SIG-M5 (cell line): ENCODE data around the gene LRRC46.

Experiments
- DNase-seq: peaks from one replicate; lab custom pipeline; 2025; lab: John Stamatoyannopoulos, UW

LRRC46 gene, protein sequence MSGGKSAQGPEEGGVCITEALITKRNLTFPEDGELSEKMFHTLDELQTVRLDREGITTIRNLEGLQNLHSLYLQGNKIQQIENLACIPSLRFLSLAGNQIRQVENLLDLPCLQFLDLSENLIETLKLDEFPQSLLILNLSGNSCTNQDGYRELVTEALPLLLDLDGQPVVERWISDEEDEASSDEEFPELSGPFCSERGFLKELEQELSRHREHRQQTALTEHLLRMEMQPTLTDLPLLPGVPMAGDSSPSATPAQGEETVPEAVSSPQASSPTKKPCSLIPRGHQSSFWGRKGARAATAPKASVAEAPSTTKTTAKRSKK

GRCh38 chr17:47831003-47831933, at the start of gene LRRC46, which contains the start of gene MRPL10:
TSS of gene LRRC46 (plus strand) at chr17:47831670. CDS start at chr17:47831990, 320 bp downstream.
TSS of gene MRPL10 (minus strand) at chr17:47831541. CDS start at chr17:47831511, 30 bp downstream.
- peak; percentile 70 for DNase-seq

GRCh38 chr17:47785538-47786123, 45.8 kb upstream of the LRRC46 start:
- no peak for DNase-seq

- DNase-seq = no peak
These were observed 41.6 kb upstream of the LRRC46 start for GRCh38 chr17:47789611-47790561.

DNA sequence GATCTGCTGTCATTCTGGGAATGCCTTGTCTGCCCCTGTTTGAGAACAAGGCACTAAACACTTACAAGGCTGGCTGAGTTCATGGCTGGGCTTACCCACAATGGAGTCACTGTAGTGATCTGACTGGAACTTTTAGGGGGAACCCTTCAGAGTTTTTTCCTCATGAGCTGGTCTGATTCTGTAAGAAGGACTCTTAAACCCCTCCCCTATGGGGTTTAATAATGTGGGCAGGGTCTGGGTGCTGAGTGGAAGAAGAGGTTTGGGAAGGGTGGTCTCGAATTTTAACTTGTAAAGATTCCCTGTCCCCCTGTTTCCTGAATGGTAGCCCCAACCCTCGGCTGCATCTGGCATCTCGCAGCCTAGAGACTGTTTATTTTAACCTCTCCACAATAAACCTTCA, 40.4 kb upstream of the LRRC46 start:
- no peak for DNase-seq

- no peak for DNase-seq
These were observed 39.0 kb upstream of the LRRC46 start for GRCh38 chr17:47792457-47792856.

DNA sequence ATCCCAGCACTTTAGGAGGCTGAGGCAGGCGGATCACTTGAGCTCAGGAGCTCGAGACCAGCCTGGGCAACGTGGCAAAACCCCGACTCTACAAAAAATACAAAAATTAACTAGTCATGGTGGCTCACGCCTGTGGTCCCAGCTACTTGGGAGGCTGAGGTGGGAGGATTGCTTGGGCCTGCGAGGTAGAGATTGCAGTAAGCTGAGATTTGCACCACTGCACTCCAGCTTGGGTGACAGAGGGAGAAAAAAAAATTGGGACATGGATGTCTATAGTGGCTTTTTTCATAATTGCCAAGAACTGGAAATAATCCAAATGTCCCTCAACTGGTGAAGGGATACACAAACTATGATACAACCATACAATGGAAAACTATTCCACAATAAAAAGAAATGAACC, 38.5 kb upstream of the LRRC46 start:
- DNase-seq = no peak

DNA sequence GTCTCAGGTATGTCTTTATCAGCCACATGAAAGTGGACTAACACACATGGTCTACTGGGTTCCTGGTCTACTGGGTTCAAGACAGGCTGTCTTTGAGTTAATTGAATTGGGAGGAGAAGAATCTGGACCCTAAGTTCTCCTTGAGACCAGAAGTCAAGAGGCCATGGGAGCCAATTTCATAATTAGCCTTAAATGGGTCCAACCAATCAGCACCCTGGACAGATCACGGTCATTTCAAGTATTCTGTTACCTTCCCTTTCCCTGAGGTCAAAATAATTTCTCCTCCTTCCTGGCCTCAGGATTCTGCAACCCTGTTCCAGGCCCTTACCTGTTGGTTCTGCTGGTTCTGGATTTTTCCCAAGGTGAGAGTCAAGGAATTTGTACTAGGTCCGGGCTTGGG, 33.7 kb upstream of the LRRC46 start:
- no peak for DNase-seq

- DNase-seq = no peak
These were observed 30.8 kb upstream of the LRRC46 start for GRCh38 chr17:47800686-47801085.

- DNase-seq = no peak
These were observed 30.2 kb upstream of the LRRC46 start for GRCh38 chr17:47801176-47801765.

- no peak for DNase-seq
These were observed 29.6 kb upstream of the LRRC46 start for GRCh38 chr17:47801906-47802305.

DNA sequence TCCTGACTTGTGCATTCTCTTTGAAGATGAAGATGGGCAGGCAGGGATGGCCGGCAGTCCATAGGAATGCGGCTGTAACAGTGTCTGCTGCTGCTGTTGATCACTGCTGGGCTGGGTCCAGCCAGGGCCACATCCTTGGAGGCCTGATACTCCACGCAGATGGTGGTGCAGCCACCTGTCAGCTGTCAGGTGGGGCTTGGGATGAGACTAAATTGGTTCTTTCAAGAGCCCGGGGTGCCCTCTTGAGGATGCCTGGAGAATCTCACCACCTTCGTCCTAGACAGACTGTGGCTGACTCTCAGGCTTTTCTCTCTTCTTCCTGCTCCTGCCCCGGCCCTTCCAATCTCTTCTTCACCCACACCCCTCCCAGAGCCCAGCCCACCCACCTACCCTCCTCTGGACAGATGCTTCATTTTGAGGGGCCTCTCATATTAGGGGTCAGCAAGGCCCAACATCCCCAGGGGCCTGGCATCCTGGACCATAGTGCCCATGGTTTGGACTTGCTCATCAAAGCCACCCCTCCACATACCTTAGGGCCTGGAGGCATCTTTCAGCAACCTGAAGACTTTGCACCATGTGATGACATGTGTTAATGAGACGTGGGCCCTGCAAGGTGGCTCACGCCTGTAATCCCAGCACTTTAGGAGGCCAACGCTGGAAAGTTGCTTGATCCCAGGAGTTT, 29.0 kb upstream of the LRRC46 start:
- DNase-seq = no peak

DNA sequence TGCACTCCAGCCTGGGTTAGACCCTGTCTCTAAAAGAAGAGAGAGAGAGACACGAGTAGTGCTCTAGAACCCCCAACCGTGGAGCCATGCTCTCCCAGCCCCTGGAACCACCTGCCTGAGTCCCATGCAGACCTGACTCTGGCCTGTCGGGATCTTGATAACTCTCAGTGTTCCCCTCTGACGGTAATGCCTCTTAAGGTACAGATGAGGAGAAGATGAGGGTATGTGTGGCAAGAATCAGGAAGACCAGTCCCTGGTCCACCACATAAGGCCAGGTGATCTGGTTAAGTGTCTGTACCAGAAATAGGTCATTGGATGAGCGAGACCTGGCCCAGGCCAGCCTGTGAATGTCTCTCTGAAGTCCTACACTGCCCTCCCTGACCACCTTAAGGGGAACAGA, 28.3 kb upstream of the LRRC46 start:
- no peak for DNase-seq

GRCh38 chr17:47803751-47804150, 27.7 kb upstream of the LRRC46 start:
- DNase-seq = no peak

GRCh38 chr17:47804461-47804860, 27.0 kb upstream of the LRRC46 start:
- DNase-seq = no peak

GRCh38 chr17:47806026-47806912, 25.2 kb upstream of the LRRC46 start:
- DNase-seq = no peak

DNA sequence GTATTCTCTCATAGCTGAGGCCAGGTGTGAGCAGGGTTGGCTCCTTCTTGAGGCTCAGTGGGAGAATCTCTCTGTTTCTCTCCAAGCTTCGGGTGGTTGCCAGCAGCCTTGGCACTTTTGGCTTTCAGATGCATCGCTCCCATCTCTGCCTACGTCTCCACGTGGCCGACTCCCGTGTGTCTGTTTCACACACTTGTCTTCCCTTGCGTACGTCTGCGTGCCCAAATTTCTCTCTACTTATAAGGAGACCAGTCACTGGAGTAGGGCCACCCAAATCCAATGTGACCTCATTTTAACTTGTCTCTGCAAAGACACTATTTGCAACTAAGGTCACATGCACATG, 24.6 kb upstream of the LRRC46 start:
- DNase-seq = no peak

DNA sequence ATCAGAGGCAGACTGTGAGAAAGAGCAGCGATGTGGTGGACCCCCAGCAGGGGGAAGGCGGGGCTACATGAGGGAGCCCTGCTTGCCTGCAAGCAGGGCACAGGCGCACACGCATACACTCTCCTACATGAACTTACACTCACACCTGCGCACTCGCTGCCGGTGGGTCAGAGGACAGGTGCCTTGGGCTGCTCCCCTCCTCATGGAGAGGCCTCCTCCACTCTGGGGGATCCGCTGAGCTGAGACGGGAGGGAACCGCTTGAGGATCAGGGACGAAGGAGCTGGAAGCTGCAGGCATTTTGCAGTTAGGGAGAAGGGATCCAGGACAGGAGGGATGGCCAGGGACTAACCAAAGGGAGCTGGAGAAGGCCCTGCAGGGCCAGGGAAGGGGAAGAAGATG, 24.0 kb upstream of the LRRC46 start:
- DNase-seq = no peak

DNA sequence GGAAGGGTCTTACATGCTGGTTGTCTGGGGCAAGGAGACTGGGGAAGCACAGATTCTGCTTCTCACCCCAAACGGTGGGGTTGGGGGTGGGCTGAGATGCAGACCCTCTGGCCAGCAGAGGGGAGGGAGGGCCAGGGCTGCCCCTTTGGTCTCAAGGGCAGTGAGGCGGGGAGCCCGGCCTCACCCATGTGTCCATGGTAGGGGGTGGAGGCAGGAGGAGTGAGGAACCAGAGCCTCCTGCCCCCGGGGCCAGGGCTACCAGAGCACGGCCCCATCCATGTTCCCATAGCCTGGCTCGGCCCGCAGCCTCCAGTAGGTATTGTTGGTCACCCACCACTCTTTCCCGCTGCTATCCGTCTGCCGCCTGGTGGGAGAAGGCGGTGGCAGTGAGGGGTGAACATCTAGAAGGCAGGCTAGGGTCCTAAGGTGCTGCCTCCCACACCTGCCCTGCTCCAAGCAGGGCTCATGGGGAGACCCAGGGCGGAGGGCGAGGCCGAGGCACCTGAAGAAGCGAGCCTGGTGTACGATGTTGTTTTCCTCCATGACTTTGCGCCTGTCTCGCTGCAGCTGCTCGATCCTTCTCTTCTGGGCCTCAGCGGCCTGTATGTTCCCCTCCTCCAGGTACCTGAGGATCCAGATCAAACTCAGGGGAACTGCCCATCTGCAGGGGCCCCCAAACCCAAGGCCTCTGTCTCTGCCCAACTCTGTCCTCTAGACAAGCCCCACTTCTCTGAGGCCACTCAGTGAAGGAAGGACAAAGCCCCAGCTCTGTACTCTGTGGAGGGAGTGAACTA, 23.2 kb upstream of the LRRC46 start:
- no peak for DNase-seq
